K562 (cell line): ENCODE measurements around the gene ACR. TPM values are rescaled to one million over a fixed set of nuclear protein-coding genes. Genes with fewer than 3 reads are reported as not detected.

Source experiments
- ATAC-seq: fragments of 200-7000 bp; cut with Tn5 transposase; 3 replicates; pipeline ENCODE4 v1.9.1; 2020; ENCODE audit warnings: moderate library complexity
- BruUV-seq: library from RNA; stranded (reverse); fragments of 400-500 nt; replicated peaks from 2 replicates; lab custom pipeline; 2021; lab: Mats Ljungman, UMichigan
- CTCF ChIA-PET: fragments of 300-600 bp; formaldehyde crosslinking; extraction: SDS; loops from one replicate; lab custom pipeline; 2021; ENCODE audit warnings: low intra/inter-chr PET ratio; lab: Yijun Ruan, JAX
- POLR2A ChIA-PET: fragments of 300-600, 350-650 bp; sonication (Branson Sonifier 250); formaldehyde crosslinking; extraction: SDS; loops from one replicate; lab custom pipeline; 2021; ENCODE audit warnings: antibody characterized with exemption, inconsistent platforms; lab: Yijun Ruan, JAX
- DNase-seq, 4 experiments: peaks; one replicate each; pipeline versions ENCODE4 v3.0.0 to v3.0.0-alpha.2; 2011 to 2018; ENCODE audit warnings: low spot score in 3 of 4, mixed read lengths in 3 of 4; ENCODE audit errors: extremely low read depth in 1 of 4
- FAIRE-seq: peaks from 2 replicates; lab custom pipeline; 2011; peaks lifted over from hg19 to GRCh38; lab: Jason Lieb, UNC
- H2AFZ ChIP-seq: 2 replicates; pipeline ENCODE4 v1.6.0; 2011; ENCODE audit warnings: low read depth, low read length, control low read depth, inconsistent platforms
- H3K27ac ChIP-seq: fragments of 200-600 bp; 3 replicates; pipeline ENCODE4 v1.8.0; 2011; ENCODE audit warnings: low read depth, mild to moderate bottlenecking, control low read depth, inconsistent platforms, low read length, moderate library complexity, mixed read lengths; ENCODE audit errors: extremely low read depth
- H3K27me3 ChIP-seq, 2 experiments: fragments of 300-600 bp in 1 of 2; 2 replicates in 1 of 2; 3 replicates in 1 of 2; pipeline versions ENCODE4 v1.6.0 to v1.8.0; 2011; ENCODE audit warnings: inconsistent platforms in 2 of 2, low read length in 2 of 2, mild to moderate bottlenecking in 1 of 2, mixed read lengths in 1 of 2, moderate library complexity in 1 of 2; ENCODE audit not compliant: control insufficient read depth in 2 of 2, insufficient read depth in 2 of 2
- H3K36me3 ChIP-seq: fragments of 300-600 bp; 3 replicates; pipeline ENCODE4 v1.8.0; 2011; ENCODE audit warnings: mild to moderate bottlenecking, low read length, inconsistent platforms; ENCODE audit not compliant: control insufficient read depth, insufficient read depth
- H3K4me1 ChIP-seq, 2 experiments: fragments of 200-600 bp in 1 of 2; replicated peaks in 1 of 2; 2 replicates in 1 of 2; 3 replicates in 1 of 2; pipeline versions ENCODE4 v1.5.1 to v1.8.0; 2011; ENCODE audit warnings: inconsistent platforms in 2 of 2, low read length in 2 of 2, mild to moderate bottlenecking in 1 of 2, mixed read lengths in 1 of 2, moderate library complexity in 1 of 2; ENCODE audit not compliant: control insufficient read depth in 2 of 2, insufficient read depth in 2 of 2
- H3K4me2 ChIP-seq: 2 replicates; pipeline ENCODE4 v1.6.1; 2011; ENCODE audit warnings: low read length, control low read depth, inconsistent platforms, mixed read lengths; ENCODE audit not compliant: insufficient read depth
- H3K4me3 ChIP-seq: fragments of 200-600 bp; sonication (generic), shearing (Covaris generic); 2 replicates; pipeline ENCODE4 v1.5.1; 2016; ENCODE audit warnings: control low read depth, inconsistent platforms
- H3K79me2 ChIP-seq: fragments of 200-600 bp; 3 replicates; pipeline ENCODE4 v1.8.0; 2011; ENCODE audit warnings: low read length, inconsistent platforms; ENCODE audit not compliant: control insufficient read depth, insufficient read depth
- H3K9ac ChIP-seq, 2 experiments: 2 replicates each; pipeline versions ENCODE4 v1.6.0 to v1.6.1; 2011; ENCODE audit warnings: low read depth in 2 of 2, low read length in 2 of 2, control low read depth in 1 of 2, inconsistent platforms in 1 of 2, mild to moderate bottlenecking in 1 of 2, mixed read lengths in 1 of 2; ENCODE audit not compliant: insufficient read depth in 1 of 2
- H3K9me1 ChIP-seq: one replicate; pipeline ENCODE4 v1.6.0; 2011; ENCODE audit warnings: inconsistent platforms, mild to moderate bottlenecking, low read length, moderate library complexity; ENCODE audit not compliant: control insufficient read depth, insufficient read depth
- H3K9me3 ChIP-seq: replicated peaks from 2 replicates; pipeline ENCODE4 v1.5.1; 2011; ENCODE audit warnings: low read depth, low read length, inconsistent platforms; ENCODE audit not compliant: control insufficient read depth, insufficient read depth
- H4K20me1 ChIP-seq: replicated peaks from 2 replicates; pipeline ENCODE4 v1.6.1; 2011; ENCODE audit warnings: low read length, inconsistent platforms, mixed read lengths; ENCODE audit not compliant: control insufficient read depth, insufficient read depth
- GTF2F1 ChIP-seq: IDR thresholded peaks from 2 replicates; pipeline ENCODE4 v1.6.1; 2011; ENCODE audit warnings: low read depth, low read length, improper control_type of control experiment
- RAD21 ChIP-seq, 2 experiments: fragments of 250-450 bp in 1 of 2; fragments of 450-650 bp in 1 of 2; sonication (Bioruptor Pico) in 1 of 2; formaldehyde crosslinking in 1 of 2; IDR thresholded peaks in 1 of 2; conservative IDR thresholded peaks in 1 of 2; 2 replicates each; pipeline versions ENCODE4 v1.4.0 to v1.8.0; 2020 to 2022; ENCODE audit warnings: mild to moderate bottlenecking in 2 of 2, moderate library complexity in 1 of 2
- WGBS: fragments of 100-300 bp; shearing (Covaris generic); methylation state at CpG from one replicate; pipeline ENCODE4 v1.1.6; 2016; ENCODE audit warnings: low coverage, mixed read lengths; ENCODE audit not compliant: insufficient coverage; ENCODE audit errors: missing lambda C conversion rate; 5-methylcytosine and 5-hydroxymethylcytosine counted together
- in situ Hi-C: fragments of 300-500 bp; cut with MboI; formaldehyde crosslinking; loops from 4 replicates; pipeline ENCODE4 v1.15.0; 2018; ENCODE audit warnings: inconsistent platforms, mixed read lengths
- intact Hi-C: fragments of 100-400 bp; cut with micrococcal nuclease; formaldehyde crosslinking; loops from 2 replicates; pipeline ENCODE4 v1.14.2; 2022
- polyA plus RNA-seq, 8 experiments: library from polyadenylated mRNA; depleted of rRNA in 4 of 8; stranded (reverse) in 5 of 8; unstranded in 3 of 8; fragments of >200 nt; fragmentation: Nextera tagmentation in 2 of 8; fragmentation: Illumina TruSeq in 1 of 8; extraction: Ambion mirVana in 2 of 8; extraction: Trizol in 1 of 8; gene quantifications; 2 replicates each; pipeline versions ENCODE4 v1.2.1 to v1.2.3, GENCODE V29; 2011 to 2014; ENCODE audit warnings: inconsistent platforms in 1 of 8, missing spikeins in 1 of 8
- total RNA-seq, 7 experiments: library from RNA; depleted of rRNA in 6 of 7; stranded (reverse); fragments of >200 nt in 6 of 7; fragmentation: Illumina TruSeq in 2 of 7; extraction: Trizol in 2 of 7; gene quantifications; 2 replicates each; pipeline versions ENCODE4 v1.2.1 to v1.2.3, GENCODE V29; 2011 to 2021; ENCODE audit warnings: low replicate concordance in 1 of 7
- TF ChIP-seq, protein P1 (sequence below): sonication (generic); formaldehyde crosslinking; IDR thresholded peaks from 2 replicates; pipeline ENCODE4 v1.8.0; 2022; ENCODE audit warnings: mild to moderate bottlenecking, low read depth, missing genetic modification reagents

The ACR gene
- total and polyA plus RNA-seq, 9 of the 15 experiments (the other 6 are each of a cell fraction or from before 2014, with no cell fraction given): not detected

DNA sequence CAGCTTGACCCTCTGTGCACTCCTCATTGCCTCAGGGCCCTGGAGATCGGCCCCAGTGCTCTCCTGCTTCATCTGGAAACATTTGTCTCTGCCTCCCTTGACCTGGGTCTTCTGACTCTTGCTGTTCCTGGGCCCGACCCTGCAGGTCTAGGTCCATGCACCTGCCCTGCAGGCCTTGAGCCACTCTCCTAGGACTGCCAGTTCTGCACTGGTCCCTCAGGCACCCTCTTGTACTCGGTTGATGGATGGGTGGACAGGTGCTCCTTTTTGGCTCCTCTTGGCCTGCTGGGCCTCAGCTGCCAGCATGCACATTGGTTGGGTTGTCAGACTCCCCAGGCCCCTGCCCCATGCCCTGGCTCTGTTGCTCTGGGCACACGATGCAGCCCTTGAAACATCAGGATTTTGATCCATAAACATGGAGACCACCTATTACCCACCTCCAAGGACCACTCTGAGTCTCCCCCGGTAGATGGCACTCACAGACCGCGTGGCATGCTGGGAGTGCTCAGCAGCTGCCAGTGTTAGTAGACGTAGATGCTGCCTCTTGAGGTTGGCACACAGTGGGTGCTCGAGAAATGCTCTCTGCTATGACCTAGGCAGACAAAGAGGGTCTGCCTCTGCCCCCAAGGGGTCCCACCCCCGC, 20.2 kb upstream of the ACR start:
- H3K9me3 ChIP-seq: no peaks in the 10 kb centered on the region
- no peak overlapping the region for H2AFZ ChIP-seq
- H3K27ac ChIP-seq: no peak overlapping the region
- ATAC-seq (no peak), FAIRE-seq (no peak), DNase-seq (no peak)
- no peak overlapping the region for H3K9ac ChIP-seq
- intact Hi-C loops (no loop called here), in situ Hi-C loops (no loop called here)
- no peaks in the 10 kb centered on the region for H3K36me3 ChIP-seq
- no peaks in the 10 kb centered on the region for H3K9me1 ChIP-seq
- peaks cover 7% of the 10 kb centered on the region; the same call in 1 of the 2 replicates for H4K20me1 ChIP-seq
- no peak overlapping the region for H3K4me3 ChIP-seq
- TF ChIP-seq RAD21 (CRISPR knock-in tag; conservative IDR thresholded peaks at IDR 0.05 in 1 of 2, IDR thresholded peaks at IDR 0.05 in 1 of 2): 0 out of 4 replicates have a peak, but pooled peaks of 1 of the 2 experiments have one; percentile 14
- TF ChIP-seq, protein P1, sequence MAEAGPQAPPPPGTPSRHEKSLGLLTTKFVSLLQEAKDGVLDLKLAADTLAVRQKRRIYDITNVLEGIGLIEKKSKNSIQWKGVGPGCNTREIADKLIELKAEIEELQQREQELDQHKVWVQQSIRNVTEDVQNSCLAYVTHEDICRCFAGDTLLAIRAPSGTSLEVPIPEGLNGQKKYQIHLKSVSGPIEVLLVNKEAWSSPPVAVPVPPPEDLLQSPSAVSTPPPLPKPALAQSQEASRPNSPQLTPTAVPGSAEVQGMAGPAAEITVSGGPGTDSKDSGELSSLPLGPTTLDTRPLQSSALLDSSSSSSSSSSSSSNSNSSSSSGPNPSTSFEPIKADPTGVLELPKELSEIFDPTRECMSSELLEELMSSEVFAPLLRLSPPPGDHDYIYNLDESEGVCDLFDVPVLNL (CRISPR knock-in tag): no peak
- TF ChIP-seq GTF2F1: no peak
- H3K4me2 ChIP-seq: no peak overlapping the region
- no peaks in the 10 kb centered on the region for H3K79me2 ChIP-seq
- 5% methylated on average over 8 of the region's 10 CpGs for WGBS
- ChIA-PET CTCF (no interaction called here), POLR2A (interaction anchor here (1.5 kb wide), 1 partner anchor 29 kb away, joined by 6 read pairs; no protein-coding TSS in a partner anchor)
- BruUV-seq: no TSS peak
- H3K27me3 ChIP-seq: peaks cover 12 to 71% of the 10 kb centered on the region in 2 experiments; a peak in 3 of 5 replicates
- H3K4me1 ChIP-seq: peaks cover 0 to 3% of the 10 kb centered on the region in 2 experiments; a peak in 1 of 5 replicates
